Skeletal muscle satellite cell (primary cell): ENCODE data around the gene ALG8.

Source experiments
- H3K27me3 ChIP-seq: 2 replicates; pipeline ENCODE4 v1.7.0; 2013; ENCODE audit warnings: low read length; ENCODE audit not compliant: control insufficient read depth, insufficient read depth
- H3K36me3 ChIP-seq: 2 replicates; pipeline ENCODE4 v1.7.0; 2013; ENCODE audit warnings: mild to moderate bottlenecking, control low read depth, low read length; ENCODE audit not compliant: insufficient read depth
- H3K4me1 ChIP-seq: 2 replicates; pipeline ENCODE4 v1.7.0; 2013; ENCODE audit warnings: low read length; ENCODE audit not compliant: control insufficient read depth, insufficient read depth
- H3K4me2 ChIP-seq: 2 replicates; pipeline ENCODE4 v1.7.0; 2013; ENCODE audit warnings: mild to moderate bottlenecking, low read length
- H3K4me3 ChIP-seq: 2 replicates; pipeline ENCODE4 v1.7.0; 2013; ENCODE audit warnings: low read length
- H3K9ac ChIP-seq: 2 replicates; pipeline ENCODE4 v1.7.0; 2013; ENCODE audit warnings: mild to moderate bottlenecking, low read depth, low read length, moderate library complexity
- H3K9me3 ChIP-seq: replicated peaks from 2 replicates; pipeline ENCODE4 v1.7.0; 2013; ENCODE audit warnings: mild to moderate bottlenecking, control low read depth, low read length

Gene ALG8

DNA sequence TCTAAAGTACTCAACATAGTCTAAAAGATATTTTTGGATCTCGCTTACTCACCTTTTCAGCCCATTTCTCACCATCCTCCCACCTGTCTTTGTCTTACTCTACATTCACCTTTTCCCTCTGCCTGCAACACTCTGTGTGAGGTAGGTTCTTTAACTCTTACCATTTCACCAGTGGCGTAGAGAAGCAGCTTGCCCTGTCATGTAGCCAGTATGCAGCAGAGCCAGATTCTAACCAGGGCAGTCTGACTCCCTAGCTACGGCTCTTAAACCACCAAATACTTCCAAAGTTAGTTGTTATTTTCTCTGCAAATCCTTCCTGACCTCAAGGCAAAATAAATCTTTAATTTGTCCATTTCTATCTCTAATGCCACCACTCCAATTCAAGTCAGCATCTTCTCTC lies 7.5 kb downstream of the ALG8 start:
- H3K36me3 ChIP-seq, result peaks cover 12% of the 10 kb centered on the region
- H3K9me3 ChIP-seq, result no peaks in the 10 kb centered on the region
- H3K4me3 ChIP-seq, result no peak overlapping the region
- H3K4me2 ChIP-seq, result no peak overlapping the region
- no peaks in the 10 kb centered on the region for H3K27me3 ChIP-seq
- H3K9ac ChIP-seq, result no peak overlapping the region
- no peaks in the 10 kb centered on the region for H3K4me1 ChIP-seq

- no peaks in the 10 kb centered on the region for H3K9me3 ChIP-seq
- H3K27me3 ChIP-seq, result no peaks in the 10 kb centered on the region
- no peak overlapping the region for H3K4me3 ChIP-seq
- no peaks in the 10 kb centered on the region for H3K4me1 ChIP-seq
- H3K4me2 ChIP-seq, result no peak overlapping the region
- peaks cover 10% of the 10 kb centered on the region for H3K36me3 ChIP-seq
- H3K9ac ChIP-seq, result no peak overlapping the region
Observed at GRCh38 chr11:78127403-78127802, 12.0 kb downstream of the ALG8 start.

DNA sequence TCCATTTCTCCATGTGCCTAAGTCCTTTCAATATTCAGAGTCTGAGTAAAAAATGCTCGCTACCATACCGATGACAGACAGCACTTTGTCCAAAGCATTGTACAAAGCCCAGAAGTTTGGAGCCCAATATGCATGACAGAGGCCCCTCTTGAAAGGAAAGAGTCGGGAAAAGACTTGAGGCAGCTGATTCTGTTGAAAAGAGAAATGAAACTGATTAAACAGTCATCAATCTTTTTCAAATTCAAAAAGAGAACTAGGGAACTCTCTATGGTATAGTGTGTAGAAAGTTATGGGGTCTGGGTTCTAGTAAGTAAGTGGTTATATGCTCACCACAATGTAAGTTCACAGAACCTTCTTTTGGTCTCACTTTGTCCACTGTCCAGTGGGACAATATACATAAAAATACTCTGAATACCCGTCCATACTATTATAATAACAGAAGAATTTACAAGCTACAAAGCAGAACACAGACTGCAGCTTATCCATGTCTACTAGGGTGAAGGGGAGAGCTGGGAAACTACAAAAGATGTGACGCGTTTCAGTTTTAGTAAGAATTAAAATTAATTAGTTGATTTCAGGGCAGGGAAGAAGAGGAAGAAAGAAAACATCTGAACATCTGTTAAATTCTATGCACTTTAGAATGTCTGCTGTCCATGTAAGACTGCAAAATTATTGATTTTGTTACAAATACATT lies 26.7 kb downstream of the ALG8 start:
- Histone ChIP-seq H3K27me3 (no peaks in the 10 kb centered on the region), H3K4me2 (no peak overlapping the region), H3K4me1 (peaks cover 7% of the 10 kb centered on the region), H3K36me3 (peaks cover 19% of the 10 kb centered on the region), H3K4me3 (no peak overlapping the region), H3K9me3 (no peaks in the 10 kb centered on the region), H3K9ac (no peak overlapping the region)

DNA sequence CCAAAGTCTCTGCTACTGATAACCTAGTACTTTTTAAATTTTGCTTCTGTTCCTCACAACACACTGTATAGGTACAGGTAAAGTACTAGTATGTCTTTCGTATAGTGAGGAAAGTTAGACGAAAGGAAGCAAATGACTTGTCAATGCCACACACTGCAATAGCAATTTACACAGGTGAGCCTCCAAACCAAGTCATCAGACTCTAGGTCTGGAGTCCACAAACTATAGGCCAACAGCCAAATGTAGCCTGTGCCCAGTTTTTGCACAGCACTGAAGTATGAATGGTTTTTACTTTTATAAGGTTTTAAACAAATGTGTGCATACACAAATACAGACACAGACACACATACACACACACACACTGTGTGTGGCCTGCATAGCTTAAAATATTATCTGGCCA lies 28.1 kb downstream of the ALG8 start:
- Histone ChIP-seq H3K9ac (no peak overlapping the region), H3K4me1 (peaks cover 7% of the 10 kb centered on the region), H3K4me2 (no peak overlapping the region), H3K36me3 (peaks cover 19% of the 10 kb centered on the region), H3K9me3 (no peaks in the 10 kb centered on the region), H3K4me3 (no peak overlapping the region), H3K27me3 (no peaks in the 10 kb centered on the region)

DNA sequence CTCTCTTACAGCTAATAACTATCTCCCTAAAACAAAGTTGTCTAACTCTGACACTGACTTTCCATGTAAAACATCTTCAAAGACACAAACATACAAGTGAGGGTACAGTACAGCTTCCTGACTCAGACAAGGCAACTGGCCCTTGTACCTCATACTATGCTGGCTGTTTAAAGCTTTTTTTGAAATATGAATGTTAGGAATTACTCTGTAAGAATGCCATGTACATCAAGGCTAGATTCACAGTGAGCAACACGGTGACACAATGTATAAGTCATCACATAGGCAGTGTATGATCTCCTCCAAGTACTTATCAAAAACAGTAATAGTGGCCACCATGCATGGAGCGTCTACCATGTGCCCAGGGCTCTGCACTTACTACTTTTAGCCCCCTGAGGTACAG lies 28.6 kb downstream of the ALG8 start:
- Histone ChIP-seq H3K9me3 (no peaks in the 10 kb centered on the region), H3K27me3 (no peaks in the 10 kb centered on the region), H3K4me3 (no peak overlapping the region), H3K4me2 (no peak overlapping the region), H3K4me1 (peaks cover 7% of the 10 kb centered on the region), H3K36me3 (peaks cover 19% of the 10 kb centered on the region), H3K9ac (no peak overlapping the region)

DNA sequence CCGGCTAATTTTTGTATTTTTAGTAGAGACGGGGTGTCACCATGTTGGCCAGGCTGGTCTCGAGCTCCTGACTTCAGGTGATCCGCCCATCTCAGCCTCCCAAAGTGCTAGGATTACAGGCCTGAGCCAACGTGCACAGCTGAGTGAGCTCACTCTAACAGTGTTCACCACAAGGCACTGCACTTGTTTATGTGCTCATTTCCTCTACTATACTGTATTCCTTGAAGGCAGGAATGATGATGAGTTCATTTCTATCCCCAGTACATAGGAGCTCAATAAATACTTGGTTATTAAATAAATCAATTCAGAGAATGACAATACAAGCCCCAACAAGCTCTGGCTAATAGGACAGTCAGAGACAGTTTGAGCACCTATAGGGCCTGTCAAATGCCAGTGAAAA lies 29.1 kb downstream of the ALG8 start:
- H3K4me2 ChIP-seq, result no peak overlapping the region
- H3K9me3 ChIP-seq, result no peaks in the 10 kb centered on the region
- no peak overlapping the region for H3K9ac ChIP-seq
- peaks cover 7% of the 10 kb centered on the region for H3K4me1 ChIP-seq
- peaks cover 19% of the 10 kb centered on the region for H3K36me3 ChIP-seq
- no peak overlapping the region for H3K4me3 ChIP-seq
- H3K27me3 ChIP-seq, result no peaks in the 10 kb centered on the region

- Histone ChIP-seq H3K4me1 (peaks cover 7% of the 10 kb centered on the region), H3K36me3 (peaks cover 19% of the 10 kb centered on the region), H3K4me2 (no peak overlapping the region), H3K27me3 (no peaks in the 10 kb centered on the region), H3K9me3 (no peaks in the 10 kb centered on the region), H3K9ac (no peak overlapping the region), H3K4me3 (no peak overlapping the region)
Observed at GRCh38 chr11:78109081-78110015, 30.1 kb downstream of the ALG8 start.

DNA sequence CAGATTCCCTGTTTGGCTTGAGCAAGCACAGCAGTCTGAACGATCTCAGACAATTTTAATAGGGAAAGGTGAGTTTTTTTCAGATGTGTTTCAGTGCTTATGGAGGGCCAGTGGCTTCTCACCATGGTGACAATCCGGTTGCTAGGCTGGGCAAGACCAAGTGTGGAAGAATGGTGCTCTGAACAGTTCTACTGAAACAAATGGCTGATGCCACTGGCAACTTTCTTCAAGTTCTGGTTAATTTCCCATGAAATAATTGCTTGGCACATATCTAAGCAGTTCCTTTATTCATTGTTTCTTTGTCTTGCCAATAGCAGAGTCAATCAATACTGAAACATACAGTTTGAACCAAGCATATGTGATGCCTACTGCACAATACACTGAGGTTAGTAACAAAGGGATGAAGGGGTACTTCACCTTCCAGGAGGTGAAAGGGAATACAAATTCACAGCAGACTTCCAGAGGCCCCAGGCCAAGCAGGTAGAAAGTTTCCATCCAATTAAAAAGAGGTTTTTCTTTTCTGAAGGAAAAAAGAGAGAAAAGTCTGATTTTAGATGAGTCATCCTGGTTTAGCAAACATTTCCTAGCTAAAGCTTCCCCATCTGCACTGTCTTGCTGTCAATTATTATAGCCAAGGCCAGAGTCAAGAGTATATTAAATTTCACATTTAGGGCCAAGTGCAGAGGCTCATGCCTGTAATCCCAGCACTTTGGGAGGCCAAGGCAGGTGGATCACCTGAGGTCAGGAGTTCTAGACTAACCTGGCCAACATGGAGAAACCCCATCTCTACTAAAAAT lies 38.6 kb downstream of the ALG8 start:
- peaks cover 5% of the 10 kb centered on the region for H3K4me1 ChIP-seq
- no peaks in the 10 kb centered on the region for H3K9me3 ChIP-seq
- H3K36me3 ChIP-seq, result peaks cover 24% of the 10 kb centered on the region
- H3K4me2 ChIP-seq, result no peak overlapping the region
- H3K27me3 ChIP-seq, result no peaks in the 10 kb centered on the region
- H3K4me3 ChIP-seq, result no peak overlapping the region
- H3K9ac ChIP-seq, result no peak overlapping the region

DNA sequence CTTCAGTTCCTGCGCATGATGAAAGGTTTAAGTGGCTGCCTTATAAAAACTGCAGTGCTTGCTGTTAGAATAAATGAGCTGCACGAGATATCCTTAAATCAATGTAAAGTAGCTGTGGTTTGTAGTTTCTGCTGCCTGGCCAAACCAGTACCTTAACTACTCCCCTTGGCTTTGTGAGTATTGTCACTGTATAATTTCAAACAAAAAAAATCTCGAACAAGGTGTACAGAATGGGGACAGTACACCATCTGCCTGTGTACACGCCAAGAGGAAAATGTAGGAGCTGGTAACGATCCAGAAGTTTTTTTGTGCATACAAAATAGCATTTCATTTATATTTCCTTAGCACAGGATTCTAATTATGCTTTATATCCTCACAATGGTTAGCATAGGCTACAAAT lies 39.2 kb downstream of the ALG8 start:
- Histone ChIP-seq H3K9ac (no peak overlapping the region), H3K4me2 (no peak overlapping the region), H3K4me3 (no peak overlapping the region), H3K4me1 (peaks cover 5% of the 10 kb centered on the region), H3K27me3 (no peaks in the 10 kb centered on the region), H3K9me3 (no peaks in the 10 kb centered on the region), H3K36me3 (peaks cover 24% of the 10 kb centered on the region)

- Histone ChIP-seq H3K4me3 (no peak overlapping the region), H3K27me3 (no peaks in the 10 kb centered on the region), H3K36me3 (peaks cover 28% of the 10 kb centered on the region), H3K4me2 (no peak overlapping the region), H3K9me3 (no peaks in the 10 kb centered on the region), H3K9ac (no peak overlapping the region), H3K4me1 (peaks cover 5% of the 10 kb centered on the region)
Observed at GRCh38 chr11:78099666-78100065, 39.8 kb downstream of the ALG8 start.

DNA sequence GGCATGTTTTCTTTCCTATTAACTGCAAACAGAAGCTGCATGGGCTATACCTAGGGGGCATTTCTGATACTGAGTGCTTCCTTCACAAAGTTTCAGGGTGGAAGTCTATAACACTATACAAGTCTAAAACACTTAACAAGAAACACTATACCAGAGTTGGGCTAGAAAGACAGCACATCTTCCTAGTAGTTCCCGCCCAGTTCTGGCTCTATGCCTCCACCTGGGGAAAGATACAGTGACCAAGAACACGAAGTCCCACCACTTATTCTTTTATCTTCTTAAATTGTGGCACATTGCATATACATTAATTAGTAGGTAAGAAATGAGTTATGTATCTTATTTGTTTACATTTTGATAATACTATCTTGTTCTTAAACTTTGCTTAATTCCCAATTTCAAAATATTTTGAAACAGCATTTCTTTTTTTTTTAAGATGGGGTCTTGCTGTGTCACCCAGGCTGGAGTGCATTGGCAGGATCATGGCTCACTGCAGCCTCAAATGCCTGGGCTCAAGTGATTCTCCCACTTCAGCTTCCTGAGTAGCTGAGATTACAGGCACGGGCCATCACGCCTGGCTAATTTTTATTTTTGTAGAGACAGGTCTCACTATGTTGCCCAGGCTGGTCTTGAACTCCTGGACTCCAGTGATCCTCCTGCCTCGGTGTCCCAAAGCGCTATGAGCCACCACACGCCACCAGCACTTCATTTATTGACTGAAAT lies 41.6 kb downstream of the ALG8 start:
- no peak overlapping the region for H3K4me3 ChIP-seq

More for the DNA sequence above, 41.6 kb downstream of the ALG8 start:
- Histone ChIP-seq H3K27me3 (no peaks in the 10 kb centered on the region), H3K4me2 (no peak overlapping the region), H3K36me3 (peaks cover 30% of the 10 kb centered on the region), H3K9ac (no peak overlapping the region), H3K9me3 (no peaks in the 10 kb centered on the region), H3K4me1 (peaks cover 2% of the 10 kb centered on the region)
